ENCODE results near the gene ATP6V0D1.

Gene ATP6V0D1

GRCh38 chr16:67460961-67461360 is 20.0 kb downstream of the ATP6V0D1 start:
- no peak for DNase-seq

- DNase-seq, result no peak
Measured at GRCh38 chr16:67460168-67460567, 20.8 kb downstream of the ATP6V0D1 start.

GRCh38 chr16:67459861-67460150 is 21.2 kb downstream of the ATP6V0D1 start:
- DNase-seq, result no peak

GRCh38 chr16:67459066-67459860 is 21.7 kb downstream of the ATP6V0D1 start:
- no peak for DNase-seq

GRCh38 chr16:67458121-67458641 is 22.8 kb downstream of the ATP6V0D1 start:
- DNase-seq, result no peak

- DNase-seq, result no peak
Measured at GRCh38 chr16:67457611-67458010, 23.3 kb downstream of the ATP6V0D1 start.

GRCh38 chr16:67456391-67457081 is 24.4 kb downstream of the ATP6V0D1 start:
- no peak for DNase-seq

GRCh38 chr16:67454852-67455251 is 26.1 kb downstream of the ATP6V0D1 start:
- no peak for DNase-seq

- no peak for DNase-seq
Measured at GRCh38 chr16:67454104-67454503, 26.9 kb downstream of the ATP6V0D1 start.

GRCh38 chr16:67451704-67452435 is 29.1 kb downstream of the ATP6V0D1 start:
- DNase-seq, result no peak

- DNase-seq, result no peak
Measured at GRCh38 chr16:67451061-67451703, 29.8 kb downstream of the ATP6V0D1 start.

GRCh38 chr16:67449739-67450138 is 31.2 kb downstream of the ATP6V0D1 start:
- DNase-seq, result no peak

- no peak for DNase-seq
Measured at GRCh38 chr16:67449336-67449735, 31.6 kb downstream of the ATP6V0D1 start.

GRCh38 chr16:67448580-67448979 is 32.4 kb downstream of the ATP6V0D1 start:
- no peak for DNase-seq

GRCh38 chr16:67447508-67448076 is 33.4 kb downstream of the ATP6V0D1 start:
- no peak for DNase-seq

GRCh38 chr16:67446968-67447507 is 33.9 kb downstream of the ATP6V0D1 start:
- no peak for DNase-seq

GRCh38 chr16:67445913-67446907 is 34.7 kb downstream of the ATP6V0D1 start:
- no peak for DNase-seq

GRCh38 chr16:67445441-67445912 is 35.5 kb downstream of the ATP6V0D1 start:
- DNase-seq, result no peak

GRCh38 chr16:67445126-67445426 is 35.9 kb downstream of the ATP6V0D1 start:
- DNase-seq, result no peak

- no peak for DNase-seq
Measured at GRCh38 chr16:67444259-67445125, 36.5 kb downstream of the ATP6V0D1 start.

Data from SIG-M5 (cell line).